ENCODE results near the gene NLGN3. TPM values are rescaled to one million over a fixed set of nuclear protein-coding genes. Genes with fewer than 3 reads are reported as not detected.

Gene NLGN3
- total and polyA plus RNA-seq, 2 of the 8 experiments (the other 6 are each of a cell fraction or from before 2014, with no cell fraction given) = 12.0 to 14.8 TPM

DNA sequence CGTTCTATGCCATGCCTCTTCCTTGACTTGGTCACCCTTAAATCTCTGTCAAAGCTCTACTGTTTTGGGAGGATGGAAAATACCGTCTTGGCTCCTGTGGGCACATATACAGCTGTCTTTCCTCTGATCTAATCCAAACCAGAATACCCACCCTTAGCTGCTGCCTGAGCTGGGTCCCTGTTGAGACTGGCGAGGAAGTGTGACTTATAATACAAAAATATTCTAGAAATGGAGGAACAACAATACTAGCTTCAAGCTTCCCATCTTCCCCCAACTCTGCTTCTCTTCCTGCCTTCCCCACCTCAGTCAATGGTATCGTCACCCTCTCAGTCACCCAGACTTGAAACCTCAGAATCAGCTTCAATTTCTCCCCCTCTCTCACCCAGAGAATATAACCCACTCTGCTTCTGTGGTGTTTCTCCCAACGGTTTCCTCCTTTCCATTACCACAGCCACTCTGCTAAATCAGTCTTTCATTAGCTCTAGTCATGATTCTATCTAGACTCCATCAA lies 32.7 kb upstream of the NLGN3 start:
- H2BK15ac ChIP-seq (ENCODE audit: low read length) = no peak overlapping the region
- H3K27me3 ChIP-seq (replicated peaks in 1 of 4; ENCODE audit: control insufficient read depth in 3 of 4, extremely low read depth in 1 of 4, insufficient read depth in 3 of 4, low read length in 3 of 4) = peaks cover 0 to 2% (median 0%) of the 10 kb centered on the region in 4 experiments; a peak in 2 of 7 replicates
- H4K5ac ChIP-seq (ENCODE audit: insufficient read length, low read depth, low read length) = no peak overlapping the region
- no peak overlapping the region for H2AFZ ChIP-seq (ENCODE audit: low read length)
- H3K79me2 ChIP-seq (ENCODE audit: control insufficient read depth in 1 of 2, insufficient read depth in 2 of 2, low read length in 2 of 2) = no peaks in the 10 kb centered on the region
- no peak overlapping the region for H4K8ac ChIP-seq (ENCODE audit: extremely low read depth, insufficient read depth, low read length)
- no peak overlapping the region for H3K4me2 ChIP-seq (ENCODE audit: insufficient read depth in 1 of 2, low read depth in 2 of 2, low read length in 2 of 2)
- H3K4me1 ChIP-seq (replicated peaks in 1 of 4; ENCODE audit: control insufficient read depth in 3 of 4, insufficient read depth in 4 of 4, low read length in 3 of 4) = 0 out of 7 replicates have a peak, but pooled peaks cover 0 to 5% (median 0%) of the 10 kb centered on the region in 4 experiments
- H2BK12ac ChIP-seq (ENCODE audit: low read depth, low read length) = no peak overlapping the region
- no peaks in the 10 kb centered on the region for H3K79me1 ChIP-seq (ENCODE audit: low read depth, low read length)
- ChIA-PET CTCF (ENCODE audit: partially characterized antibody) (interaction anchor here (1.5 to 1.7 kb wide), 2 partner anchors 11 to 111 kb away, joined by 4 read pairs; no protein-coding TSS in a partner anchor), POLR2A (ENCODE audit: partially characterized antibody) (interaction anchor here (0.7 to 1.3 kb wide), 4 partner anchors 9 to 70 kb away, joined by 3 to 5 read pairs (median 4); no protein-coding TSS in a partner anchor)
- no peak overlapping the region for H2AK5ac ChIP-seq (ENCODE audit: low read depth, low read length)
- H3K4ac ChIP-seq (replicated peaks; ENCODE audit: insufficient read length, low read depth, low read length) = no peak overlapping the region
- no peak overlapping the region for H3K27ac ChIP-seq (ENCODE audit: low read depth, low read length)
- no peaks in the 10 kb centered on the region for H3K23me2 ChIP-seq (ENCODE audit: low read depth, low read length)
- H2BK120ac ChIP-seq (replicated peaks; ENCODE audit: low read depth, low read length) = no peak overlapping the region
- no peak overlapping the region for H2BK5ac ChIP-seq (ENCODE audit: low read depth, low read length)
- no peak for DNase-seq (ENCODE audit: low read depth in 1 of 2, low spot score in 2 of 2)
- no peak overlapping the region for H3K18ac ChIP-seq (ENCODE audit: extremely low read depth, low read length)
- no peak overlapping the region for H3K4me3 ChIP-seq (ENCODE audit: extremely low read depth in 1 of 4, insufficient read depth in 2 of 4, low read depth in 3 of 4, low read length in 4 of 4)
- no peaks in the 10 kb centered on the region for H4K20me1 ChIP-seq (replicated peaks in 1 of 2; ENCODE audit: control insufficient read depth in 1 of 2, insufficient read depth in 2 of 2, low read length in 2 of 2)
- H3K23ac ChIP-seq (ENCODE audit: insufficient read length) = no peak overlapping the region
- TF ChIP-seq NANOG (IDR thresholded peaks at IDR 0.05; ENCODE audit: insufficient read depth, low read depth, low read length, poor library complexity, severe bottlenecking) (no peak), SRF (IDR thresholded peaks at IDR 0.05; ENCODE audit: low read depth, low read length) (no peak), CHD2 (IDR thresholded peaks at IDR 0.05; ENCODE audit: low read length) (no peak)
- no peaks in the 10 kb centered on the region for H3K9me3 ChIP-seq (ENCODE audit: insufficient read depth in 2 of 2, low read depth in 1 of 2, low read length in 1 of 2)
- H4K91ac ChIP-seq (replicated peaks; ENCODE audit: insufficient read length, low read length) = no peak overlapping the region
- FAIRE-seq = no peak
- no peak overlapping the region for H3K56ac ChIP-seq (replicated peaks; ENCODE audit: insufficient read length, low read depth, low read length)
- 78% methylated on average over 5 of the region's 5 CpGs; no CpG with 5 or more reads in 1 of the 2 experiments for WGBS, 2 experiments (ENCODE audit: extremely low coverage in 1 of 2, insufficient coverage in 1 of 2, insufficient read length in 1 of 2, insufficient replicate concordance in 2 of 2, low coverage in 1 of 2, low lambda C conversion rate in 2 of 2, missing lambda C conversion rate in 1 of 2)
- H3K14ac ChIP-seq (ENCODE audit: insufficient read length) = no peak overlapping the region
- H2BK20ac ChIP-seq (ENCODE audit: low read length) = no peak overlapping the region
- no peak overlapping the region for H3K9ac ChIP-seq (replicated peaks in 1 of 4; ENCODE audit: extremely low read depth in 1 of 4, low read depth in 3 of 4, low read length in 3 of 4)
- no peaks in the 10 kb centered on the region for H3K36me3 ChIP-seq (ENCODE audit: control insufficient read depth in 2 of 4, insufficient read depth in 4 of 4, low read length in 3 of 4)
